ENCODE measurements around the gene LHFPL3. TPM values are rescaled to one million over a fixed set of nuclear protein-coding genes. Genes with fewer than 3 reads are reported as not detected.

LHFPL3 gene
- total RNA-seq, 1 experiment from 2014 or later: 0.83 TPM

- H3K4me3 Mint-ChIP-seq: no peak overlapping the region
- H3K27ac Mint-ChIP-seq: no peak overlapping the region
- H3K4me1 Mint-ChIP-seq: peaks cover 2% of the 10 kb centered on the region
- no peak for ATAC-seq
- ChIA-PET CTCF (no interaction called here), POLR2A (no interaction called here)
- peaks cover 15% of the 10 kb centered on the region for H3K9me3 Mint-ChIP-seq
- no peak for DNase-seq (ENCODE audit: low spot score)
- TF ChIP-seq CREM (CRISPR knock-in tag; IDR thresholded peaks at IDR 0.05): no peak
- no peak for TF ChIP-seq TEAD1 (CRISPR knock-in tag; IDR thresholded peaks at IDR 0.05)
- no peak for TF ChIP-seq FOXJ3 (CRISPR knock-in tag; IDR thresholded peaks at IDR 0.05; ENCODE audit: borderline replicate concordance)
- TF ChIP-seq IRF2 (CRISPR knock-in tag; IDR thresholded peaks at IDR 0.05; ENCODE audit: borderline replicate concordance, low read depth): no peak
- TF ChIP-seq ZNF532 (CRISPR knock-in tag; IDR thresholded peaks at IDR 0.05; ENCODE audit: borderline replicate concordance): no peak
- no peak for TF ChIP-seq ZNF219 (CRISPR knock-in tag; IDR thresholded peaks at IDR 0.05; ENCODE audit: borderline replicate concordance)
- no peak for TF ChIP-seq ELF4 (CRISPR knock-in tag; IDR thresholded peaks at IDR 0.05; ENCODE audit: low read depth)
- TF ChIP-seq SOX15 (CRISPR knock-in tag; IDR thresholded peaks at IDR 0.05): no peak
- no peak for TF ChIP-seq ZNF317 (CRISPR knock-in tag; IDR thresholded peaks at IDR 0.05; ENCODE audit: borderline replicate concordance, low read depth)
- TF ChIP-seq JAZF1 (CRISPR knock-in tag; IDR thresholded peaks at IDR 0.05): no peak
- no peak for TF ChIP-seq ESRRA (CRISPR knock-in tag; IDR thresholded peaks at IDR 0.05; ENCODE audit: borderline replicate concordance)
- TF ChIP-seq ZNF263 (CRISPR knock-in tag; IDR thresholded peaks at IDR 0.05; ENCODE audit: low read depth): no peak
- TF ChIP-seq ZNF281 (CRISPR knock-in tag; IDR thresholded peaks at IDR 0.05): no peak
- TF ChIP-seq KAT7 (CRISPR knock-in tag; IDR thresholded peaks at IDR 0.05; ENCODE audit: borderline replicate concordance): no peak
- TF ChIP-seq FOXK1 (CRISPR knock-in tag; IDR thresholded peaks at IDR 0.05): no peak
- TF ChIP-seq ZNF396 (CRISPR knock-in tag; IDR thresholded peaks at IDR 0.05; ENCODE audit: borderline replicate concordance): no peak
- no peak for TF ChIP-seq MAX (CRISPR knock-in tag; IDR thresholded peaks at IDR 0.05)
- no peak for TF ChIP-seq GRHL2 (CRISPR knock-in tag; IDR thresholded peaks at IDR 0.05; ENCODE audit: insufficient replicate concordance, severe bottlenecking)
- H3K36me3 Mint-ChIP-seq: no peaks in the 10 kb centered on the region
- no peaks in the 10 kb centered on the region; the same call in 1 of the 2 replicates for H3K27me3 Mint-ChIP-seq (ENCODE audit: low read depth)
Observed at GRCh38 chr7:104878577-104878976, 550.2 kb downstream of the LHFPL3 start.

DNA sequence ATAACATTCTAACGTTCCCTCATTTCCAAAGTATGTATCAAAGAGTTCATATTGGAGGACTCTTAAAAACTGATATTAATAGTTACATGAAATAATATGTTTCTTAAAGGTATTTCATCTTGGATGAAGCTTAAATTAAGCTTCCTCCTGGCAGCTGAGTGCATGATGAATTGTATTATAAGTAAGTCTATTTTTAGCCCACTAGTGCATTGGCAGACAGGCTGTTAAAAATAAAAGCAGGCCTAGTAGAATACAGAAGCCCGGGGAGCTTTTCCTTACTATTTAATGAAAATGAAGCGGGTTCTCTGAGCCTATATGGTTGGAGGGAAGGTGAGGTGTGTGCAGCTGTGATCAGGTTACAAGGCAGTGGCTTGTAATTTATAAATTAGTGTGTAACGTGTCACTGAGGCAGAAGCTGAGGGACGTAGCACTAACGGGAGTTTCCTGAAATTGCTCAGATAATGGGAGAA, 554.9 kb downstream of the LHFPL3 start:
- ChIA-PET POLR2A (interaction anchor here (1.3 kb wide), 1 partner anchor 38 kb away, joined by 3 read pairs; no protein-coding TSS in a partner anchor), CTCF (interaction anchor here (0.6 to 3.0 kb wide), 56 partner anchors 9 to 706 kb away, joined by 3 to 97 read pairs (median 4); partner anchors contain the start of gene RINT1)
- Mint-ChIP-seq H3K36me3 (no peaks in the 10 kb centered on the region; the same call in 1 of the 2 replicates), H3K27me3 (ENCODE audit: low read depth) (peaks cover 14% of the 10 kb centered on the region; the same call in 1 of the 2 replicates), H3K4me1 (peaks cover 8% of the 10 kb centered on the region), H3K4me3 (no peak overlapping the region), H3K9me3 (peaks cover 29% of the 10 kb centered on the region), H3K27ac (no peak overlapping the region)
- ATAC-seq (peak; percentile 66), DNase-seq (ENCODE audit: low spot score) (no peak)
- TF ChIP-seq OVOL2 (CRISPR knock-in tag; IDR thresholded peaks at IDR 0.05; ENCODE audit: borderline replicate concordance) (no peak), PRDM15 (CRISPR knock-in tag; IDR thresholded peaks at IDR 0.05) (no peak), TCF7 (CRISPR knock-in tag; IDR thresholded peaks at IDR 0.05; ENCODE audit: low read depth) (no peak), FOXP4 (CRISPR knock-in tag; IDR thresholded peaks at IDR 0.05) (no peak), EMX1 (CRISPR knock-in tag; IDR thresholded peaks at IDR 0.05) (no peak)

Data from WTC11 (cell line).